HPDE6-E6E7 (cell line): ENCODE results near the gene PRPSAP1.
"Not testable (repeated sequence)": the region's sequence is repeated elsewhere in the genome, so short reads cannot be mapped to it uniquely, and the experiment has no call there.

ENCODE experiments used
- DNase-seq: peaks from one replicate; pipeline ENCODE4 v3.0.0; 2011; ENCODE audit warnings: missing footprints; ENCODE audit errors: extremely low spot score

PRPSAP1 gene

GRCh38 chr17:76359776-76360175 is 6.1 kb upstream of the PRPSAP1 start:
- not testable (repeated sequence) for DNase-seq

GRCh38 chr17:76359375-76359774 is 5.7 kb upstream of the PRPSAP1 start:
- no peak for DNase-seq

- DNase-seq: no peak
These were observed 4.0 kb upstream of the PRPSAP1 start for GRCh38 chr17:76357597-76358158.

GRCh38 chr17:76356803-76357456 is 3.2 kb upstream of the PRPSAP1 start:
- DNase-seq: no peak

GRCh38 chr17:76354747-76355310 is 1.1 kb upstream of the PRPSAP1 start:
- no peak for DNase-seq

- no peak for DNase-seq
These were observed 607 bp upstream of the PRPSAP1 start for GRCh38 chr17:76354317-76354729.

- no peak for DNase-seq
These were observed 615 bp downstream of the PRPSAP1 start for GRCh38 chr17:76353004-76353598.

- DNase-seq: no peak
These were observed 2.1 kb downstream of the PRPSAP1 start for GRCh38 chr17:76351526-76352071.

GRCh38 chr17:76350463-76350862 is 3.3 kb downstream of the PRPSAP1 start:
- DNase-seq: no peak

GRCh38 chr17:76346936-76347335 is 6.8 kb downstream of the PRPSAP1 start:
- not testable (repeated sequence) for DNase-seq

GRCh38 chr17:76345377-76345974 is 8.2 kb downstream of the PRPSAP1 start:
- no peak for DNase-seq

- DNase-seq: no peak
These were observed 10.6 kb downstream of the PRPSAP1 start for GRCh38 chr17:76343106-76343505.

GRCh38 chr17:76341301-76341700 is 12.4 kb downstream of the PRPSAP1 start:
- no peak for DNase-seq

GRCh38 chr17:76337413-76337777 is 16.3 kb downstream of the PRPSAP1 start:
- DNase-seq: no peak

- no peak for DNase-seq
These were observed 16.8 kb downstream of the PRPSAP1 start for GRCh38 chr17:76336756-76337412.

- DNase-seq: no peak
These were observed 17.9 kb downstream of the PRPSAP1 start for GRCh38 chr17:76335716-76336381.

- no peak for DNase-seq
These were observed 19.8 kb downstream of the PRPSAP1 start for GRCh38 chr17:76333673-76334505.

- no peak for DNase-seq
These were observed 22.6 kb downstream of the PRPSAP1 start for GRCh38 chr17:76331083-76331482.

GRCh38 chr17:76329664-76330063 is 24.1 kb downstream of the PRPSAP1 start:
- no peak for DNase-seq

- no peak for DNase-seq
These were observed 26.0 kb downstream of the PRPSAP1 start for GRCh38 chr17:76327696-76328095.
